GM23338 (cell line): ENCODE measurements around the gene ZBTB20. TPM values are rescaled to one million over a fixed set of nuclear protein-coding genes. Genes with fewer than 3 reads are reported as not detected.

ENCODE experiments used
- ATAC-seq: fragments of 200-7000 bp; cut with Tn5 transposase; 3 replicates; pipeline ENCODE4 v1.9.1; 2020
- DNase-seq: peaks from one replicate; pipeline ENCODE4 v3.0.0-alpha.2; 2015; ENCODE audit warnings: low spot score
- H2AFZ ChIP-seq: fragments of 200-600 bp; sonication (generic); 2 replicates; pipeline ENCODE4 v1.8.0; 2016; ENCODE audit warnings: antibody characterized with exemption, mild to moderate bottlenecking, moderate library complexity
- H3F3A ChIP-seq: fragments of 200-600 bp; sonication (generic); replicated peaks from 2 replicates; pipeline ENCODE4 v1.8.0; 2017; ENCODE audit warnings: antibody characterized with exemption, mixed run types, low read depth
- H3K27ac ChIP-seq: fragments of 200-600 bp; sonication (generic); 2 replicates; pipeline ENCODE4 v1.6.1; 2016; ENCODE audit warnings: low read depth
- H3K27me3 ChIP-seq: fragments of 200-600 bp; sonication (generic); 2 replicates; pipeline ENCODE4 v1.8.0; 2016; ENCODE audit warnings: mild to moderate bottlenecking, mixed run types, moderate library complexity; ENCODE audit not compliant: insufficient read depth
- H3K36me3 ChIP-seq: fragments of 200-600 bp; sonication (generic); 2 replicates; pipeline ENCODE4 v1.8.0; 2016; ENCODE audit warnings: mild to moderate bottlenecking; ENCODE audit not compliant: insufficient read depth
- H3K4me1 ChIP-seq: fragments of 200-600 bp; sonication (generic); 2 replicates; pipeline ENCODE4 v1.8.0; 2016; ENCODE audit warnings: mild to moderate bottlenecking, moderate library complexity; ENCODE audit not compliant: insufficient read depth
- H3K4me2 ChIP-seq: fragments of 200-600 bp; sonication (generic); 2 replicates; pipeline ENCODE4 v1.7.1; 2017; ENCODE audit warnings: mixed run types
- H3K4me3 ChIP-seq: fragments of 200-600 bp; sonication (generic); 2 replicates; pipeline ENCODE4 v1.6.1; 2016; ENCODE audit warnings: mixed run types
- H3K79me2 ChIP-seq: fragments of 200-600 bp; sonication (generic); replicated peaks from 2 replicates; pipeline ENCODE4 v1.8.0; 2017; ENCODE audit warnings: mild to moderate bottlenecking; ENCODE audit not compliant: insufficient read depth
- H3K9me2 ChIP-seq: fragments of 200-600 bp; sonication (generic); 2 replicates; pipeline ENCODE4 v1.8.0; 2017; ENCODE audit not compliant: insufficient read depth
- H4K20me1 ChIP-seq: fragments of 200-600 bp; sonication (generic); replicated peaks from 2 replicates; pipeline ENCODE4 v1.8.0; 2017; ENCODE audit warnings: mild to moderate bottlenecking; ENCODE audit not compliant: insufficient read depth
- H3K27ac Mint-ChIP-seq: 2 replicates; pipeline ENCODE4 v1.8.0; 2020; ENCODE audit warnings: inconsistent platforms, mild to moderate bottlenecking, moderate library complexity, mixed read lengths
- H3K27me3 Mint-ChIP-seq: 3 replicates; pipeline ENCODE4 v1.8.0; 2022; ENCODE audit warnings: low read depth, mild to moderate bottlenecking, moderate library complexity, mixed read lengths, inconsistent platforms; ENCODE audit not compliant: insufficient read depth, poor library complexity
- H3K36me3 Mint-ChIP-seq: 3 replicates; pipeline ENCODE4 v1.8.0; 2021; ENCODE audit warnings: low read depth, mild to moderate bottlenecking, inconsistent platforms, moderate library complexity, mixed read lengths
- H3K4me1 Mint-ChIP-seq: 3 replicates; pipeline ENCODE4 v1.8.0; 2020; ENCODE audit warnings: mild to moderate bottlenecking, inconsistent platforms, mixed read lengths
- H3K4me3 Mint-ChIP-seq: 3 replicates; pipeline ENCODE4 v1.8.0; 2021; ENCODE audit warnings: moderate library complexity, mild to moderate bottlenecking, inconsistent platforms, mixed read lengths
- H3K9me3 Mint-ChIP-seq: 3 replicates; pipeline ENCODE4 v1.8.0; 2020; ENCODE audit warnings: moderate library complexity, mild to moderate bottlenecking, inconsistent platforms, mixed read lengths
- EZH2 ChIP-seq: fragments of 200-600 bp; sonication (generic); IDR thresholded peaks from one replicate; pipeline ENCODE4 v1.8.0; 2017; ENCODE audit warnings: antibody characterized with exemption, mild to moderate bottlenecking, low read depth; ENCODE audit not compliant: unreplicated experiment
- EZH2phosphoT487 ChIP-seq: fragments of 200-600 bp; sonication (generic); IDR thresholded peaks from one replicate; pipeline ENCODE4 v1.8.1; 2018; ENCODE audit warnings: antibody characterized with exemption; ENCODE audit not compliant: unreplicated experiment
- JUNB ChIP-seq: IDR thresholded peaks from one replicate; pipeline ENCODE4 v1.6.1; 2016; ENCODE audit warnings: antibody characterized with exemption; ENCODE audit not compliant: unreplicated experiment
- NANOG ChIP-seq: IDR thresholded peaks from 2 replicates; pipeline ENCODE4 v1.6.1; 2016; ENCODE audit warnings: antibody characterized with exemption, borderline replicate concordance
- POLR2AphosphoS5 ChIP-seq: IDR thresholded peaks from 2 replicates; pipeline ENCODE4 v1.6.1; 2016; ENCODE audit warnings: antibody characterized with exemption, low read depth
- STAT1 ChIP-seq: IDR thresholded peaks from one replicate; pipeline ENCODE4 v1.6.1; 2016; ENCODE audit warnings: antibody characterized with exemption; ENCODE audit not compliant: unreplicated experiment
- ZNF114 ChIP-seq: fragments of 250-450 bp; sonication (Bioruptor Pico); IDR thresholded peaks from 2 replicates; pipeline ENCODE4 v1.5.0; 2020; ENCODE audit warnings: mild to moderate bottlenecking, moderate library complexity
- ZNF331 ChIP-seq: fragments of 250-450 bp; sonication (Bioruptor Pico); IDR thresholded peaks from 2 replicates; pipeline ENCODE4 v1.5.0; 2020; ENCODE audit warnings: low read depth, mild to moderate bottlenecking, moderate library complexity
- polyA plus RNA-seq: library from polyadenylated mRNA; unstranded; fragments of >200 nt; fragmentation: Nextera tagmentation; extraction: Ambion mirVana; gene quantifications from 2 replicates; pipeline ENCODE4 v1.2.1, GENCODE V29; 2016
- total RNA-seq: library from RNA; depleted of rRNA; stranded (reverse); fragments of >200 nt; shearing (Covaris generic); gene quantifications from 2 replicates; pipeline ENCODE4 v1.2.3, GENCODE V29; 2014
- TF ChIP-seq, protein P1 (sequence below): IDR thresholded peaks from 2 replicates; pipeline ENCODE4 v1.6.1; 2016; ENCODE audit warnings: antibody characterized with exemption
- TF ChIP-seq, protein P2 (sequence below): IDR thresholded peaks from one replicate; pipeline ENCODE4 v1.6.1; 2018; ENCODE audit warnings: antibody characterized with exemption; ENCODE audit not compliant: unreplicated experiment
- TF ChIP-seq, protein P3 (sequence below), 2 experiments: fragments of 200-600 bp in 1 of 2; sonication (generic) in 1 of 2; conservative IDR thresholded peaks; 2 replicates each; pipeline versions ENCODE4 v1.5.1 to v1.6.1; 2016 to 2017; ENCODE audit warnings: antibody characterized with exemption in 2 of 2, low read depth in 2 of 2, mild to moderate bottlenecking in 2 of 2, moderate library complexity in 1 of 2

Gene ZBTB20
- total and polyA plus RNA-seq, 2 experiments from 2014 or later, result 2.0 to 3.3 TPM

DNA sequence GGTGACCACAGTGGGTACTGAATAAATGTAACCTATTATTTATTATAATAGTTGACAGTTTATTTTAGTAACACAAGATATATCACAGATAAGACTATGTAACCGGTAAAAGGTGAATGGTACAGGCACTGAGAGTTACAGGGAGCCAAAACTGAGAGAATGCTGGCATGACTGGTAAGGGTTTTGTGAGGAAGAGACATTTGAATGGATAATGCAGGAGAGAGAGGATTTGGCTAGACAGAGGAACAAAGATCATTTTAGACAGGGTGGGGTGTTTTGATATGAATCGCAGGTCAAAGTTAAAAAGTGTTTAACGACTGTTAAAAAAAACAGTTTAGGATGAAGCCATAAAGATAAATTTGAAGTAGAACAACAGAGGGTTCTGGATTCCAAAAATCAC, 421.1 kb downstream of the ZBTB20 start (continued):
- TF ChIP-seq EZH2phosphoT487 (no peak), POLR2AphosphoS5 (no peak), ZNF331 (no peak), STAT1 (no peak)
- TF ChIP-seq, protein P1, sequence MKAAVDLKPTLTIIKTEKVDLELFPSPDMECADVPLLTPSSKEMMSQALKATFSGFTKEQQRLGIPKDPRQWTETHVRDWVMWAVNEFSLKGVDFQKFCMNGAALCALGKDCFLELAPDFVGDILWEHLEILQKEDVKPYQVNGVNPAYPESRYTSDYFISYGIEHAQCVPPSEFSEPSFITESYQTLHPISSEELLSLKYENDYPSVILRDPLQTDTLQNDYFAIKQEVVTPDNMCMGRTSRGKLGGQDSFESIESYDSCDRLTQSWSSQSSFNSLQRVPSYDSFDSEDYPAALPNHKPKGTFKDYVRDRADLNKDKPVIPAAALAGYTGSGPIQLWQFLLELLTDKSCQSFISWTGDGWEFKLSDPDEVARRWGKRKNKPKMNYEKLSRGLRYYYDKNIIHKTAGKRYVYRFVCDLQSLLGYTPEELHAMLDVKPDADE, result no peak

DNA sequence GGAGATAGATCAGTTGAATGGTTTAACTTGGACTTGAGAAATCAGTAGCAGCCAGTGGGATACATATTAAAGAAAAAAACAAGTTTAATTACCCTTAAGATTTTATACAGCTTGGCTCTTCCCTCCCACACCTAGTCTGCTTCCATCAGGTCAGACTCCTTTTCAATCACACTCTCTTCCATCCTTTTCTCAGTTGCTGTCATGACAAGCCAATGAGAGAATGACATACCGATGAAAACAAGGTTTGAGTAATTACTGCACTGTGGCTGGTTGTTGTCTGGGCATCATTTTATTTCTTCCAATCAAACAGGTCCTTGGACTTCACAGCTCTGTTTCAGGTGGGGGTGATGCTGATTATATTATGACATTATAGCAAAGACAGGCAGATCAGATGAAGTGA, 424.6 kb downstream of the ZBTB20 start:
- Histone ChIP-seq H3K4me3 (no peak overlapping the region), H3F3A (no peaks in the 10 kb centered on the region), H3K27me3 (no peaks in the 10 kb centered on the region), H3K4me2 (no peak overlapping the region), H3K9me2 (no peaks in the 10 kb centered on the region), H3K36me3 (no peaks in the 10 kb centered on the region), H2AFZ (no peak overlapping the region), H3K79me2 (no peaks in the 10 kb centered on the region), H3K4me1 (no peaks in the 10 kb centered on the region), H4K20me1 (no peaks in the 10 kb centered on the region), H3K27ac (no peak overlapping the region)
- DNase-seq, result no peak
- Mint-ChIP-seq H3K36me3 (no peaks in the 10 kb centered on the region), H3K4me1 (no peaks in the 10 kb centered on the region), H3K4me3 (no peak overlapping the region), H3K9me3 (no peaks in the 10 kb centered on the region), H3K27me3 (no peaks in the 10 kb centered on the region), H3K27ac (0 out of 2 replicates have a peak overlapping the region, but pooled peaks have one; percentile 9)
- no peak for ATAC-seq
- TF ChIP-seq EZH2phosphoT487 (no peak), STAT1 (no peak), NANOG (no peak), POLR2AphosphoS5 (no peak), EZH2 (no peak), ZNF114 (CRISPR knock-in tag) (no peak), ZNF331 (no peak), JUNB (no peak)
- TF ChIP-seq, protein P1, result no peak
- TF ChIP-seq, protein P2, sequence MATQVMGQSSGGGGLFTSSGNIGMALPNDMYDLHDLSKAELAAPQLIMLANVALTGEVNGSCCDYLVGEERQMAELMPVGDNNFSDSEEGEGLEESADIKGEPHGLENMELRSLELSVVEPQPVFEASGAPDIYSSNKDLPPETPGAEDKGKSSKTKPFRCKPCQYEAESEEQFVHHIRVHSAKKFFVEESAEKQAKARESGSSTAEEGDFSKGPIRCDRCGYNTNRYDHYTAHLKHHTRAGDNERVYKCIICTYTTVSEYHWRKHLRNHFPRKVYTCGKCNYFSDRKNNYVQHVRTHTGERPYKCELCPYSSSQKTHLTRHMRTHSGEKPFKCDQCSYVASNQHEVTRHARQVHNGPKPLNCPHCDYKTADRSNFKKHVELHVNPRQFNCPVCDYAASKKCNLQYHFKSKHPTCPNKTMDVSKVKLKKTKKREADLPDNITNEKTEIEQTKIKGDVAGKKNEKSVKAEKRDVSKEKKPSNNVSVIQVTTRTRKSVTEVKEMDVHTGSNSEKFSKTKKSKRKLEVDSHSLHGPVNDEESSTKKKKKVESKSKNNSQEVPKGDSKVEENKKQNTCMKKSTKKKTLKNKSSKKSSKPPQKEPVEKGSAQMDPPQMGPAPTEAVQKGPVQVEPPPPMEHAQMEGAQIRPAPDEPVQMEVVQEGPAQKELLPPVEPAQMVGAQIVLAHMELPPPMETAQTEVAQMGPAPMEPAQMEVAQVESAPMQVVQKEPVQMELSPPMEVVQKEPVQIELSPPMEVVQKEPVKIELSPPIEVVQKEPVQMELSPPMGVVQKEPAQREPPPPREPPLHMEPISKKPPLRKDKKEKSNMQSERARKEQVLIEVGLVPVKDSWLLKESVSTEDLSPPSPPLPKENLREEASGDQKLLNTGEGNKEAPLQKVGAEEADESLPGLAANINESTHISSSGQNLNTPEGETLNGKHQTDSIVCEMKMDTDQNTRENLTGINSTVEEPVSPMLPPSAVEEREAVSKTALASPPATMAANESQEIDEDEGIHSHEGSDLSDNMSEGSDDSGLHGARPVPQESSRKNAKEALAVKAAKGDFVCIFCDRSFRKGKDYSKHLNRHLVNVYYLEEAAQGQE, result no peak
- TF ChIP-seq, protein P3, sequence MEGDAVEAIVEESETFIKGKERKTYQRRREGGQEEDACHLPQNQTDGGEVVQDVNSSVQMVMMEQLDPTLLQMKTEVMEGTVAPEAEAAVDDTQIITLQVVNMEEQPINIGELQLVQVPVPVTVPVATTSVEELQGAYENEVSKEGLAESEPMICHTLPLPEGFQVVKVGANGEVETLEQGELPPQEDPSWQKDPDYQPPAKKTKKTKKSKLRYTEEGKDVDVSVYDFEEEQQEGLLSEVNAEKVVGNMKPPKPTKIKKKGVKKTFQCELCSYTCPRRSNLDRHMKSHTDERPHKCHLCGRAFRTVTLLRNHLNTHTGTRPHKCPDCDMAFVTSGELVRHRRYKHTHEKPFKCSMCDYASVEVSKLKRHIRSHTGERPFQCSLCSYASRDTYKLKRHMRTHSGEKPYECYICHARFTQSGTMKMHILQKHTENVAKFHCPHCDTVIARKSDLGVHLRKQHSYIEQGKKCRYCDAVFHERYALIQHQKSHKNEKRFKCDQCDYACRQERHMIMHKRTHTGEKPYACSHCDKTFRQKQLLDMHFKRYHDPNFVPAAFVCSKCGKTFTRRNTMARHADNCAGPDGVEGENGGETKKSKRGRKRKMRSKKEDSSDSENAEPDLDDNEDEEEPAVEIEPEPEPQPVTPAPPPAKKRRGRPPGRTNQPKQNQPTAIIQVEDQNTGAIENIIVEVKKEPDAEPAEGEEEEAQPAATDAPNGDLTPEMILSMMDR (conservative IDR thresholded peaks at IDR 0.05; ENCODE audit: low read depth in 2 of 2), result no peak
